ENCODE measurements around the gene WDR90. TPM values are rescaled to one million over a fixed set of nuclear protein-coding genes. Genes with fewer than 3 reads are reported as not detected.

Gene WDR90
- total and polyA plus RNA-seq, 2 of the 13 experiments (the other 11 are each of a cell fraction or from before 2014, with no cell fraction given): 14.9 to 28.9 TPM

- no TSS peak for BruUV-seq (replicated peaks)
- no peak for TF ChIP-seq ZNF784 (CRISPR knock-in tag; IDR thresholded peaks at IDR 0.05; ENCODE audit: borderline replicate concordance)
- no peak for TF ChIP-seq UBTF (CRISPR knock-in tag; IDR thresholded peaks at IDR 0.05)
- TF ChIP-seq ZBTB33 (CRISPR knock-in tag; IDR thresholded peaks at IDR 0.05): no peak
- TF ChIP-seq, protein P1, sequence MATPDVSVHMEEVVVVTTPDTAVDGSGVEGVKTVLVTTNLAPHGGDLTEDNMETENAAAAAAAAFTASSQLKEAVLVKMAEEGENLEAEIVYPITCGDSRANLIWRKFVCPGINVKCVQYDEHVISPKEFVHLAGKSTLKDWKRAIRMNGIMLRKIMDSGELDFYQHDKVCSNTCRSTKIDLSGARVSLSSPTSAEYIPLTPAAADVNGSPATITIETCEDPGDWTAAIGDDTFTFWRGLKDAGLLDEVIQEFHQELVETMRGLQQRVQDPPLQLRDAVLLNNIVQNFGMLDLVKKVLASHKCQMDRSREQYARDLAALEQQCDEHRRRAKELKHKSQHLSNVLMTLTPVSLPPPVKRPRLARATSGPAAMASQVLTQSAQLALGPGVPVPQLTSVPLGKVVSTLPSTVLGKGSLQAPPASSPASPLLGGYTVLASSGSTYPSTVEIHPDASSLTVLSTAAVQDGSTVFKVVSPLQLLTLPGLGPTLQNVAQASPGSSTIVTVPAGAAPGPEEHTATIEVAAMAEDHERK (CRISPR knock-in tag; IDR thresholded peaks at IDR 0.05; ENCODE audit: low read depth): no peak
- TF ChIP-seq ATRX (CRISPR knock-in tag; IDR thresholded peaks at IDR 0.05; ENCODE audit: borderline replicate concordance): no peak
- TF ChIP-seq AGO1 (IDR thresholded peaks at IDR 0.05; ENCODE audit: low read depth, low read length, poor library complexity, severe bottlenecking): no peak
- TF ChIP-seq NPAS2 (CRISPR knock-in tag; IDR thresholded peaks at IDR 0.05; ENCODE audit: borderline replicate concordance): no peak
- TF ChIP-seq JUNB (CRISPR knock-in tag; IDR thresholded peaks at IDR 0.05; ENCODE audit: borderline replicate concordance): no peak
- H2AFZ ChIP-seq (ENCODE audit: low read length): no peak overlapping the region
- H4K20me1 ChIP-seq (ENCODE audit: insufficient read depth, low read length): no peaks in the 10 kb centered on the region
- POLR2A ChIA-PET: no interaction called here
- H3K9ac ChIP-seq (ENCODE audit: insufficient read depth, low read depth, low read length): no peak overlapping the region
- CTCF ChIA-PET (ENCODE audit: low intra/inter-chr PET ratio, low total read pairs): interaction anchor here (1.1 kb wide), 1 partner anchor 29 kb away, joined by 3 read pairs; no protein-coding TSS in a partner anchor
- H3K4me1 ChIP-seq (ENCODE audit: insufficient read depth, low read length): peaks cover 17% of the 10 kb centered on the region
- no peak overlapping the region for H3K4me3 ChIP-seq (replicated peaks in 1 of 3; ENCODE audit: insufficient read depth in 1 of 3, low read depth in 2 of 3, low read length in 3 of 3)
- H3K27me3 ChIP-seq (ENCODE audit: control insufficient read depth in 1 of 2, insufficient read depth in 2 of 2, low read length in 2 of 2): no peaks in the 10 kb centered on the region
- H3K79me2 ChIP-seq (ENCODE audit: insufficient read depth, low read length): peaks cover 8% of the 10 kb centered on the region
- no peaks in the 10 kb centered on the region for H3K9me3 ChIP-seq (ENCODE audit: low read length)
- 0 out of 5 replicates have a peak, but pooled peaks cover 0 to 3% of the 10 kb centered on the region in 2 experiments for H3K36me3 ChIP-seq (replicated peaks in 1 of 2; ENCODE audit: control insufficient read depth in 1 of 2, insufficient read depth in 2 of 2, low read length in 2 of 2)
- in situ Hi-C loops (cut with HindIII; ENCODE audit: extremely low pct_ligation_motif_present, low pct_unique_long_range_greater_than_20kb): no loop called here
- H3K27ac ChIP-seq (ENCODE audit: extremely low read length, insufficient read depth, low read length): no peak overlapping the region
- no peak for DNase-seq (ENCODE audit: low spot score)
- 91% methylated on average over 10 of the region's 10 CpGs for WGBS (ENCODE audit: low lambda C conversion rate)
- intact Hi-C loops (cut with micrococcal nuclease; ENCODE audit: unreplicated experiment): no loop called here
- no peak for FAIRE-seq
- no peak for ATAC-seq
- H3K4me2 ChIP-seq (ENCODE audit: low read depth, low read length): no peak overlapping the region
These were observed 41.1 kb upstream of the WDR90 start for GRCh38 chr16:608019-608418.
